Right lobe of liver (tissue), 6 donors: ENCODE results near the gene MRPL28. TPM values are rescaled to one million over a fixed set of nuclear protein-coding genes. Genes with fewer than 3 reads are reported as not detected.

Source experiments
- ATAC-seq, 4 donors: fragments of 200-7000 bp; cut with Tn5 transposase; one replicate each; pipeline ENCODE4 v1.9.1; 2020; ENCODE audit warnings: mild to moderate bottlenecking in 4 of 4, moderate library complexity in 4 of 4
- DNase-seq, 3 donors: peaks; one replicate each; pipeline ENCODE4 v3.0.0-alpha.2; 2020
- H3K27ac ChIP-seq, 3 donors: fragments of 200-600 bp; one replicate each; pipeline ENCODE4 v1.8.0; 2022
- H3K27me3 ChIP-seq, 2 donors: fragments of 200-600 bp; one replicate each; pipeline ENCODE4 v1.8.0; 2022
- H3K36me3 ChIP-seq, 4 donors: fragments of 200-600 bp; sonication (generic) in 1 of 4; one replicate each; pipeline versions ENCODE4 v1.5.1 to v1.8.0; 2017 to 2022; ENCODE audit warnings: control low read depth in 1 of 4
- H3K4me1 ChIP-seq, 4 donors: fragments of 200-600 bp; sonication (generic) in 1 of 4; one replicate each; pipeline versions ENCODE4 v1.5.1 to v1.8.0; 2017 to 2022; ENCODE audit warnings: control low read depth in 1 of 4
- H3K4me3 ChIP-seq, 3 donors: fragments of 200-600 bp; one replicate each; pipeline ENCODE4 v1.8.0; 2022
- H3K9me3 ChIP-seq, 4 donors: fragments of 200-600 bp; sonication (generic) in 1 of 4; one replicate each; pipeline versions ENCODE4 v1.5.1 to v1.8.0; 2017 to 2022; ENCODE audit warnings: control low read depth in 1 of 4
- POLR2A ChIP-seq: fragments of 450-650 bp; IDR thresholded peaks from one replicate; pipeline ENCODE4 v1.6.1; 2017; ENCODE audit warnings: antibody characterized with exemption, mild to moderate bottlenecking
- WGBS: methylation state at CpG from one replicate; pipeline ENCODE4 v1.1.6; 2018; ENCODE audit warnings: low coverage, low lambda C conversion rate; ENCODE audit not compliant: insufficient coverage; ENCODE audit errors: missing lambda C conversion rate; 5-methylcytosine and 5-hydroxymethylcytosine counted together
- intact Hi-C, 2 donors: fragments of 100-400 bp; cut with DNase I; formaldehyde crosslinking; loops; one replicate each; pipeline versions ENCODE4 v1.11.2 to v1.14.1; 2022
- total RNA-seq, 6 experiments: library from RNA; depleted of rRNA in 2 of 6; stranded (reverse); fragments of >200 nt in 2 of 6; fragmentation: NEBNext Ultra II Directional in 3 of 6; extraction: Animal tissue kit (Norgen Biotek cat#: 25700) in 3 of 6; gene quantifications; one replicate each; pipeline versions ENCODE4 v1.1.0 to v1.2.4, GENCODE V29; 2016 to 2023
- TF ChIP-seq, protein P1 (sequence below), 4 donors: fragments of 200-600 bp in 3 of 4; fragments of 450-650 bp in 1 of 4; IDR thresholded peaks; one replicate each; pipeline versions ENCODE4 v1.5.1 to v1.8.0; 2016 to 2022; ENCODE audit warnings: antibody characterized with exemption in 4 of 4, mild to moderate bottlenecking in 2 of 4
- donor health status: DM: no; HTN: yes; CAD: no.
- donor health status: DM: no; HTN: no; CAD: no.
- donor health status: DM: no; HTN: no; CAD: no.
- donor health status: DM: no; HTN: yes; CAD: no.
- donor health status: DM: no; HTN: yes; CAD: no.

Gene MRPL28
- total RNA-seq, 6 experiments from 2014 or later, result 29.9 to 64.7 (median 32.6) TPM

DNA sequence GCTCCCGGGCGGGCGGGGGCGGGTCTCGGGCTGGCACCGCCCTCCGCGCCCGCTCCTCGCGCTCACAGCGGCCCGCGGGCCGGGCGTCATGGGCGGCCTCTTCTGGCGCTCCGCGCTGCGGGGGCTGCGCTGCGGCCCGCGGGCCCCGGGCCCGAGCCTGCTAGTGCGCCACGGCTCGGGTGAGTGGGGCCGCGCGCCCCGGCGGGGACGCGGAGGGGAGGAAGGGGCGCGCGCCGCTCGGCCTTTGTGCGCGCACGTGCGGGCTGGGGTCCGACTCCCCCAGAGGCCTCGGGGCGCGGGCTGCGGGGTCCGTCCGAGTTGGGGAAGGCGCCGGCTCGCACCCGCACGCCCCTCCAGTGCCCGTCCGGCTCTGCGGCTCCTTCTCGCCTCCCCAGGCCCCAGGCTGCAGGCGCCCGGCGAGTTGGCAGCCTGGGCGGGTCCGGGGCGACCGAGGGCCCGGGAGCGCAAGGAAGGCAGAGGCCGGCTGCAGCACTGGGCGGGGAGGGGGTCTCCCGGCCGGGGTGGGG is 26.9 kb upstream of the MRPL28 start, which contains the start of gene NME4:
Gene NME4, plus strand, starts transcription at position 65 of the 527 bp plus-strand sequence. Its CDS starts 24 bp downstream, at position 89.
- peak in 1 of 3 donors; percentile 52 for DNase-seq
- H3K36me3 ChIP-seq, result no peaks in the 10 kb centered on the region
- peak in 1 of 4 donors; percentile 5 for ATAC-seq
- TF ChIP-seq, protein P1, sequence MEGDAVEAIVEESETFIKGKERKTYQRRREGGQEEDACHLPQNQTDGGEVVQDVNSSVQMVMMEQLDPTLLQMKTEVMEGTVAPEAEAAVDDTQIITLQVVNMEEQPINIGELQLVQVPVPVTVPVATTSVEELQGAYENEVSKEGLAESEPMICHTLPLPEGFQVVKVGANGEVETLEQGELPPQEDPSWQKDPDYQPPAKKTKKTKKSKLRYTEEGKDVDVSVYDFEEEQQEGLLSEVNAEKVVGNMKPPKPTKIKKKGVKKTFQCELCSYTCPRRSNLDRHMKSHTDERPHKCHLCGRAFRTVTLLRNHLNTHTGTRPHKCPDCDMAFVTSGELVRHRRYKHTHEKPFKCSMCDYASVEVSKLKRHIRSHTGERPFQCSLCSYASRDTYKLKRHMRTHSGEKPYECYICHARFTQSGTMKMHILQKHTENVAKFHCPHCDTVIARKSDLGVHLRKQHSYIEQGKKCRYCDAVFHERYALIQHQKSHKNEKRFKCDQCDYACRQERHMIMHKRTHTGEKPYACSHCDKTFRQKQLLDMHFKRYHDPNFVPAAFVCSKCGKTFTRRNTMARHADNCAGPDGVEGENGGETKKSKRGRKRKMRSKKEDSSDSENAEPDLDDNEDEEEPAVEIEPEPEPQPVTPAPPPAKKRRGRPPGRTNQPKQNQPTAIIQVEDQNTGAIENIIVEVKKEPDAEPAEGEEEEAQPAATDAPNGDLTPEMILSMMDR (IDR thresholded peaks at IDR 0.05), result no peak
- no peak for TF ChIP-seq POLR2A
- under 1% methylated on average over 24 of the region's 75 CpGs for WGBS
- H3K4me1 ChIP-seq, result peaks cover 0 to 6% (median 0%) of the 10 kb centered on the region in 4 donors
- no peaks in the 10 kb centered on the region for H3K27me3 ChIP-seq
- no peaks in the 10 kb centered on the region for H3K9me3 ChIP-seq
- intact Hi-C loops, result loop anchor here in 1 of 2 donors (10.0 kb wide), 1 partner anchor 98 kb away; no protein-coding TSS in a partner anchor
- peak within 1 kb of the TSS; percentile 30 to 65 (median 46) for H3K4me3 ChIP-seq
- peak within 1 kb of the TSS in 1 of 3 donors; percentile 43 for H3K27ac ChIP-seq

- 7% methylated on average over 21 of the region's 22 CpGs for WGBS
- no peaks in the 10 kb centered on the region for H3K9me3 ChIP-seq
- peak overlapping the region in 1 of 3 donors; percentile 43 for H3K27ac ChIP-seq
- DNase-seq, result peak in 1 of 3 donors; percentile 49
- no peaks in the 10 kb centered on the region for H3K27me3 ChIP-seq
- peak in 2 of 4 donors; percentile 11 to 42 for ATAC-seq
- peak overlapping the region; percentile 12 to 65 (median 41) for H3K4me3 ChIP-seq
- peaks cover 0 to 6% (median 0%) of the 10 kb centered on the region in 4 donors for H3K4me1 ChIP-seq
- intact Hi-C loops, result loop anchor here in 1 of 2 donors (10.0 kb wide), 1 partner anchor 98 kb away; no protein-coding TSS in a partner anchor
- no peaks in the 10 kb centered on the region for H3K36me3 ChIP-seq
- TF ChIP-seq POLR2A, result no peak
- TF ChIP-seq, protein P1 (IDR thresholded peaks at IDR 0.05), result no peak
These were observed 26.3 kb upstream of the MRPL28 start for GRCh38 chr16:396605-397004.

DNA sequence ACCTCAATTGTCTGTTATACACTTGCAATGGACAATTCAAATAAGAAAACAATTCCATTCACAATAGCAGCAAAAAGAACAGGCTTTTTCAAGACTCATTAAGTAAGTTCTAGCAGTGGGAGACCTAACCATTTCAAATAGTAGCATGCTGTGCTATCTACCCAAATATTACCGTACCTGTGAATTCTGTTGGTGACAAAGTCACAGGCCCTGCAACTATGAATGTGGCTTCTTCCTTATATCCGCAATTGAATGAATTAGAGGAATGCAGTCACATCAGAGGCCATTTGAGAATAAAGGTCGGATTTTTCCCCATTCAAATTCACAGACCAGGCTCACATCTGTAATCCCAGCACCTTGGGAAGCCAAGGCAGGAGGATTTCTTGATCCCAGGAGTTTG is 25.9 kb upstream of the MRPL28 start:
- WGBS, result 26% methylated on average over 3 of the region's 3 CpGs
- DNase-seq, result no peak
- no peak overlapping the region for H3K4me3 ChIP-seq

GRCh38 chr16:392450-393030 is 22.2 kb upstream of the MRPL28 start:
- ATAC-seq, result peak in 3 of 4 donors; percentile 24 to 42 (median 39)
- 80% methylated on average over 5 of the region's 7 CpGs for WGBS
- Histone ChIP-seq H3K36me3 (no peaks in the 10 kb centered on the region), H3K9me3 (no peaks in the 10 kb centered on the region), H3K4me3 (no peak overlapping the region), H3K27ac (no peak overlapping the region), H3K27me3 (no peaks in the 10 kb centered on the region), H3K4me1 (no peaks in the 10 kb centered on the region)
- no peak for TF ChIP-seq POLR2A
- TF ChIP-seq, protein P1 (IDR thresholded peaks at IDR 0.05), result peak in 1 of 4 donors; percentile 4
- no peak for DNase-seq
- intact Hi-C loops, result loop anchor here in 1 of 2 donors (10.0 kb wide), 1 partner anchor 102 kb away; no protein-coding TSS in a partner anchor

More for the DNA sequence above, 25.9 kb upstream of the MRPL28 start:
- no peak overlapping the region for H3K27ac ChIP-seq
- H3K36me3 ChIP-seq, result no peaks in the 10 kb centered on the region
- H3K9me3 ChIP-seq, result no peaks in the 10 kb centered on the region
- peaks cover 0 to 6% (median 0%) of the 10 kb centered on the region in 4 donors for H3K4me1 ChIP-seq
- intact Hi-C loops, result loop anchor here in 1 of 2 donors (10.0 kb wide), 1 partner anchor 99 kb away; no protein-coding TSS in a partner anchor
- ATAC-seq, result no peak
- H3K27me3 ChIP-seq, result no peaks in the 10 kb centered on the region
- no peak for TF ChIP-seq POLR2A
- TF ChIP-seq, protein P1 (IDR thresholded peaks at IDR 0.05), result no peak
